HG02943 (cell line): ENCODE results near the gene TIGD1.

Experiments used
- ATAC-seq: cut with Tn5 transposase; IDR thresholded peaks from one replicate; pipeline ENCODE4 v1.9.1; 2021; ENCODE audit warnings: mild to moderate bottlenecking, low read depth, moderate library complexity; ENCODE audit not compliant: unreplicated experiment

Gene TIGD1

GRCh38 chr2:232524771-232525170 is 25.6 kb downstream of the TIGD1 start:
- no peak for ATAC-seq

GRCh38 chr2:232523682-232524597 is 26.4 kb downstream of the TIGD1 start:
- no peak for ATAC-seq

DNA sequence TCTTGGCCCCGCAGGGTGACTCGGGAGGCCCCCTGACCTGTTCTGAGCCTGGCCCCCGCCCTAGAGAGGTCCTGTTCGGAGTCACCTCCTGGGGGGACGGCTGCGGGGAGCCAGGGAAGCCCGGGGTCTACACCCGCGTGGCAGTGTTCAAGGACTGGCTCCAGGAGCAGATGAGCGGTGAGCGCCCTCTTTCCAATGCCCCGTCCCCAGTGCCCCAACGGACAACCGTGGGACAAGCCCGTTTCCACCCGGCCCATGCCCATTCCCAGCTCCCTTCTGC is 27.0 kb downstream of the TIGD1 start:
- ATAC-seq = no peak

GRCh38 chr2:232522623-232523401 is 27.5 kb downstream of the TIGD1 start:
- no peak for ATAC-seq

GRCh38 chr2:232521959-232522622 is 28.3 kb downstream of the TIGD1 start:
- ATAC-seq = no peak

- no peak for ATAC-seq
Measured at GRCh38 chr2:232521098-232521497, 29.3 kb downstream of the TIGD1 start.

GRCh38 chr2:232520489-232520888 is 29.9 kb downstream of the TIGD1 start:
- ATAC-seq = no peak

DNA sequence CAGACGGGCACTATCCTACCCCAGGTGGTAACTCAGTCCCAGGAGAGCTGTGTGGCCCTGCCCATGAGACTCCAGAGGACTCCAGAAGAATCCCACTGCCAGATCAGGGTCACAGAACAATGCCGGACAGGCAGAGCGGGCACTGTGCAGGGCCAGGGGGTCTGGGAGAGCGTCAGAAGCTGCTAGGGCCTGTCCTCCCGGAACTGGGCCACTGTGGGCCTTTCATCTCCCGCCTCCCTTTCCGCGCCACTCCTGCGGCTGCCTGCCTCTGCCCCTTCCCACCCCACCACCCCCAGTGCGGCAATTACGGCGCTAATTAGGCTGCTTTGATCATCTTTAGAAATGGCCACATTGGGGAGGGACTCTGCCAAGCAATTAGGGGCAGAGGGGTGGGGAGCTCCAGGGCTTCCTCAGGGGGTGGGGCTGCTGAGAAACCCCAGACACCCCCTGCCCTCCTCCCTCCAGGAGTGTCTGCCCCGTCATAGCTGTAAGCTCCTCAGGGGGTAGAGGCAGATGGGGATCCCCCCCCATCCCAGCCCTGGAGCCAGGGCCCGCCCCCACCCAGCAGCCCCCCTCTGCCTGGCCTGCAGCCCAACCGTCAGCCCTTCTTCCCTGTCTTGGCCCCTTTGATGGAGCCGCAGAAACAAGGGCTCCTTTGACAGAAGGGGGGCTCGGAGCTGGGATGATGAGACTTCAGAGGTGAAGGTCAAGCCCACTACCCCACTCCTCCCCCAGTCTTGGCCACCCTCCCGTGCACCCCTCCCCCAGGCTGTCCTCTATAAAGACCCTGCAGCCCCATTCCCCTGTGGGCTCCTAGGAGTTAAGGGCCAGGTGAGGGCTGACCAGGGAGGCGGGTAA is 30.5 kb downstream of the TIGD1 start, which contains the start of gene PRSS56:
Gene PRSS56, plus strand, starts transcription at position 808 of the 858 bp plus-strand sequence. CDS start 211 bp downstream, outside the sequence.
- no peak for ATAC-seq

DNA sequence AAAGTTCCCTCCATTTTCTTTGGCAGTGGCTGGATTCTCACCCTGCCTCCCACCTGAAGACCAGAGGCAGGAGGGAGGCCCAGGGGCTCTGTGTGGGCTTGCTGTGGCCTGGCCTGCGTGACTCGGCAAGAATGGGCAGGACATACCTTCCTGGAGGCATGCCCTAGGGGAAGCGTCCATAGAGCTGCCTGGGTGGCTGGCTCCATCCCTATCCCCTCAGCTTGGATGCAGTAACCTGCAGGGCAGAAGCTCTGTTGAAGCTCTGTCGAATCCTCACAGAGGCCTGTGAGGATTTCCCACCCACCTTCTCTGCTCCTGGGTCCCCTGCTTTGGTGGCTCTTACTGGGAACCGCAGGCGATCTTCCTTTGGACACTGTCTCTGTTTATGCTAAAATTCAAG is 31.5 kb downstream of the TIGD1 start:
- no peak for ATAC-seq

- no peak for ATAC-seq
Measured at GRCh38 chr2:232516551-232516950, 33.8 kb downstream of the TIGD1 start.

DNA sequence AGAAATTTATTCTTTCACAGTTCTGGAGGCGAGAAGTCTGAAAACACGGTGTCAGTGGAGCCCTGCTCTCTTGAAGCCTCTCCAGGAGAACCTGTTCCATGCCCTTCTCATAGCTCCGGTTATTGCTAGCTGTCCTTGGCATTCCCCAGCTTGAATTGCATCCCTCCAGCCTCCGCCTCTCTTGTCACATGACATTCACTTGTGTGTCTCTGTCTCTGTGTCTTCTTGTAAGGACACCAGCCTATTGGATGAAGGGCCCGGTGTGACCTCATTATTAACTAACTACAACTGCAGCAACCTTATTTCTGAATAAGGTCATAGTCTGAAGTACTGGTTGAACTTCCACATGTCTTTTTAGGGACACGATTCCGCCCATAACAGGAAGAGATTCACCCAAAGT is 34.7 kb downstream of the TIGD1 start:
- no peak for ATAC-seq

DNA sequence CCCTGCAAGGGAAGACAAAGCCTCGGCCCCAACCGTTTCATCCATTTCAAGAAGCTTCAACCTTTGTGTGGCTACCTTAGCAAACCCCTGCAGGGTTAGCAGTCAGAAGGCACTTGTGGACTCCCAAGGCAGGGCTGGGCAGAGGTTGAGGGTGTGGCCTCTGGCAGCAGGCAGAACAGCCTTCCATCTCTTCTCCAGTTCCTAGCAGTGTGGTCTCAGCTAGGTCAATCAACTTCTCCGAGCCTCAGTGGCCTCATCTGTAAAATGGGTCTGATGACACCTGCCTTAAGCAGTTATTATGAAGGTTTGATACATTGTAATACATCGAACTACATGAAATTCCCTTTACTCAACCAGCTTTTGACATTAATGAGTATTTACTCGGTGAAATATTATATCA is 37.0 kb downstream of the TIGD1 start:
- ATAC-seq = no peak

DNA sequence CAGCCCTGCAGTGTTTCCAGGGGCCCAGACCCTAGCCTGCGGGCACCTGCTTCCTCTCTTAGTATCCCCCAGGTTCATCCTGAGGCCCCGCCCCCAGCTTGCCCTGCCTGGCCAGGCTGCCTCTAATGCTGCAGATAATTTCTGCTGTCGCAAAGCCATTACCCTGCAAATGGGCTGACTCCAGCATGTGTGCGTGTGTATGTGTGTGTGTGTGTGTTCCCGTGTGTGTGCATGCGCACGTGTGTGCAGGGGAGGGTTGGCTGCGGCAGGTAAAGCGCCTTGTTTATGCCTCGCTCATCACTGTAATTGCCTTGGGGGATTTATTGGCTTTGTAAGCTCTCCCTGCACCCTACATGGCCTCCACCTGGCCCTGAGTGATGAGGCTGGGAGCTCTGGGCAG is 37.8 kb downstream of the TIGD1 start:
- ATAC-seq = no peak

GRCh38 chr2:232511336-232511890 is 38.9 kb downstream of the TIGD1 start:
- ATAC-seq = no peak

- no peak for ATAC-seq
Measured at GRCh38 chr2:232508251-232508650, 42.1 kb downstream of the TIGD1 start.

DNA sequence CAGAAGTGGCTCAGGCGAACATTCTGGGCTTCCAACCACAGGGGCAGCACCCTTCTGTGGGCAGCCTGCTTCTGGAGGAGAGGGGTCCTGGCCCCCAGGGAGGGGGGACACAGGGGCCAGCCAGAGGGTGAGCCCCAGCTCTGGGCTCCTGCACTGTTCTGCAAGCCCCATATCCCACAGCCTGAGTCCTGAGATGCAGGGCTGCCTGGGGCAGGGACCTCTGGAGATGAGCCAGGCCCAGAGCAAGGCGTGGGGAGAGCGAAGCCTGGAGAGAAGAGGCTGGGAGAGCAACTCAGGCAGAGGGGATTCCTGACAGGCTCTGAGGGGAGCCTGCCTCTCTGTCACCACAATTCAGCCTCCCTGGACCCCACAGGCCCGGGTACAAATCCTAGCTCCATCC is 43.6 kb downstream of the TIGD1 start:
- no peak for ATAC-seq

GRCh38 chr2:232505856-232506255 is 44.5 kb downstream of the TIGD1 start:
- no peak for ATAC-seq

- ATAC-seq = no peak
Measured at GRCh38 chr2:232504438-232504837, 45.9 kb downstream of the TIGD1 start.

- ATAC-seq = no peak
Measured at GRCh38 chr2:232503809-232504323, 46.5 kb downstream of the TIGD1 start.
